ENCODE data around the gene AMZ1.

DNA sequence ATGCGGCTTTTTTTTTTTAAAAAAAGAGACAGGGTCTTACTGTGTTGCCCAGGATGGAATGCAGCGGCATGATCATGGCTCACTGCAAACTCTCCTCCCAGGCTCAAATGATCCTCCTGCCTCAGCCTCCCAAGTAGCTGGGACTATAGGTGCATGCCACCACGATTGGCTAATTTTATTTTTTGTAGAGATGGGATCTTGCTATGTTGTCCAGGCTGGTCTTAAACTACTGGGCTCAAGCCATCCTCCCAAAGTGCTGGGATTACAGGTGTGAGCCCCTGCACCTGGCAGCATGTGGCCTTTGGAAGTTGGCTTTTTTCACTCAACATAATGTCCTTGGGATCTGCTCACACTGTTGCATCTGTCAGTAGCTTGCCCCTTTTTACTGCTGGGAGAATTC is 65.1 kb downstream of the AMZ1 start:
- TF ChIP-seq EZH2 (IDR thresholded peaks at IDR 0.05): no peak
- TF ChIP-seq, protein P1, sequence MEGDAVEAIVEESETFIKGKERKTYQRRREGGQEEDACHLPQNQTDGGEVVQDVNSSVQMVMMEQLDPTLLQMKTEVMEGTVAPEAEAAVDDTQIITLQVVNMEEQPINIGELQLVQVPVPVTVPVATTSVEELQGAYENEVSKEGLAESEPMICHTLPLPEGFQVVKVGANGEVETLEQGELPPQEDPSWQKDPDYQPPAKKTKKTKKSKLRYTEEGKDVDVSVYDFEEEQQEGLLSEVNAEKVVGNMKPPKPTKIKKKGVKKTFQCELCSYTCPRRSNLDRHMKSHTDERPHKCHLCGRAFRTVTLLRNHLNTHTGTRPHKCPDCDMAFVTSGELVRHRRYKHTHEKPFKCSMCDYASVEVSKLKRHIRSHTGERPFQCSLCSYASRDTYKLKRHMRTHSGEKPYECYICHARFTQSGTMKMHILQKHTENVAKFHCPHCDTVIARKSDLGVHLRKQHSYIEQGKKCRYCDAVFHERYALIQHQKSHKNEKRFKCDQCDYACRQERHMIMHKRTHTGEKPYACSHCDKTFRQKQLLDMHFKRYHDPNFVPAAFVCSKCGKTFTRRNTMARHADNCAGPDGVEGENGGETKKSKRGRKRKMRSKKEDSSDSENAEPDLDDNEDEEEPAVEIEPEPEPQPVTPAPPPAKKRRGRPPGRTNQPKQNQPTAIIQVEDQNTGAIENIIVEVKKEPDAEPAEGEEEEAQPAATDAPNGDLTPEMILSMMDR (IDR thresholded peaks at IDR 0.05): no peak

All from neural progenitor cell (in vitro differentiated cells).